Stimulated activated CD8-positive, alpha-beta memory T cell treated with anti-CD3 and anti-CD28 coated beads, Interleukin-15, amount 100 ng/mL, for 4 hours (primary cell): ENCODE measurements around the gene FBP1.

Experiments
- DNase-seq, 2 donors: peaks; one replicate each; pipeline ENCODE4 v3.0.0-alpha.2; 2020; ENCODE audit warnings: low read depth in 2 of 2

FBP1 gene

DNA sequence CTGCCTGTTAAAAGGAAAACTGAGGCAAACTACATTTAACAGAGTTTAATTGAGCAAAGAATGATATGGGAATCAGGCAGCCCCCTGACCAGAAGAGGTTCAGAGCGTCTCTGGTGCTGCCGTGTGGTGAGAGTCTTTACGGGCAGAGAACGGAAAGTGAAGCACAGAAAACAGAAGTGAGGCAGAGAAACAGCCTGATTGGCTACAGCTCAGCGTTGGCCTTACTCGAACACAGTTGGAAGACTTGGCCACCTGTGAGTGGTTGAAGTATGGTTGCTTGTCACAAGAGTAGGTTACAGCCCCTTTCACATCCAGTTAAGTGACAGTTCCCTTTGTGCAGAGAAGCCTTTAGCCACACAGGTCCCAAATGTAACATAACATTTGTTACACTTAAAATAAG, 16.9 kb upstream of the FBP1 start:
- no peak for DNase-seq

- no peak for DNase-seq
Observed at GRCh38 chr9:94655739-94656138, 16.4 kb upstream of the FBP1 start.

DNA sequence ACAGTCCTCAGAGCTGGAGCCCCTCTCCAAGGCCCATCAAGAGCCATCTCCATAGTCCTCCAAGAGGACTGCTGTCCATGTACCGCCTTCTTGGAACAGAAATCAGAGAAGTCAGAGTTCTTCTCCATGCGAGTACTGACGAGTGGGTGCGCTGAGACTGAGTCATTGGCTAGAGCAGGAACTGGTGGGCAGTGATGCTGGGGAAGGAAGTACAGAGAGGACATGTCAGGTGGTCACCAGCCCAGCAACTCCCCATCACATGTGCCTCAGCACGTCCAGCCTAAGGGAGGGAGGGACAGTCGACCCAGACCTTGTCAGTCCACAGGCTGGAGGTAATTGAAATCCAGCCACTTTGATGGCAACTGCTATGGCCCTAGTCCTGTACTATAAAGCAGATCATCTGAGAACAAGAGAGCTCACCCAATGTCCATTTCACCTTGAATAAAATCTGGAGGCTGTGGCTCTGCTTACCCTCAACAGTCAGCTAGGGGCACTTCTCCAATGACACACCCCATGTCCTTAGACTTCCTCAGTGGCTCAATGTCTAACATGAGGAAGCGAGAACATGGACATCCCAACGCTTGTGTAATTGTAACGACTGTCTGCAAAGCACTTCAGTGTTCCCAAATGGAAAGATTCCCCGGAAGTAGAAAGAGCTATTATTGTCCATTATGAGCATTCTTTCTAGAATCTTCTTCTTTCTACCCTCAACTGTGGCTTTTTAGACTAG, 15.0 kb upstream of the FBP1 start:
- no peak for DNase-seq

DNA sequence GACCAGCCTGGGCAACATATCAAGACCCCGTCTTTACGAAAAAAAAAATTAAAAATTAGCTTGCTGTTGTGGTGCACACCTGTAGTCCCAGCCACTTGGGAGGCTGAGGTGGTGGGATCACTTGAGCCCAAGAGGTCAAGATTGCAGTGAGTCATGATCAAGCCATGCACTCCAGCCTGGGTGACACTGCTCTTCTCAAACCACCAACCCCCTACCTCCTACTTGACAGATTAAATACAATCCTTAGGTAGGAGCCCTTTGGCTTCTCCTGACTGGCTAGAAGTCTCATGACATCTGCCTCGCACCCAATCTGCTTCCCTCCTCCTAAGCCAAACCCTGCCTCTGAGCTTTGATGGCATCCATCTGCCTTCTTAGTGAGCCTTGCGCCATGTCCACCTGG, 11.6 kb upstream of the FBP1 start:
- no peak for DNase-seq

- no peak for DNase-seq
Observed at GRCh38 chr9:94649100-94649819, 9.9 kb upstream of the FBP1 start.

- no peak for DNase-seq
Observed at GRCh38 chr9:94648185-94648584, 8.9 kb upstream of the FBP1 start.

- DNase-seq = no peak
Observed at GRCh38 chr9:94645901-94646300, 6.6 kb upstream of the FBP1 start.

DNA sequence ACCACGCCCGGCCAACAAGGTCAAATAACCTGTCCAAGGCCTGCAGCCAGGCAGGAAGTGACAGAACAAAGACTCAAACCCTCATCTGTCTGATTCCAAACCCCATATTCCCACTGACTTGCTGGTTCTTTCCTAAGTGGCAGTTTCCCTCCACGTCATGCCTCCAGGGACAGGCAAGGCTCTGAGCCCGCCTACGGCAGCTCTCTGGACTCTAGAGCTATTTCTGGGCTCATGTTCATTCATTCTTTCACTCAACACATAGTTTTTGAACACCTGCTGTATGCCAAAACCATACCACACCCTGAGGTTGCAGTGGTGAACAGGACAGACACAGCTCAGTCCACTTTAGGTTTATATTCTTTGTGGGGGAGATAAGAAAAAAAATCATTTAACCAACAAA, 5.2 kb upstream of the FBP1 start:
- DNase-seq = no peak

DNA sequence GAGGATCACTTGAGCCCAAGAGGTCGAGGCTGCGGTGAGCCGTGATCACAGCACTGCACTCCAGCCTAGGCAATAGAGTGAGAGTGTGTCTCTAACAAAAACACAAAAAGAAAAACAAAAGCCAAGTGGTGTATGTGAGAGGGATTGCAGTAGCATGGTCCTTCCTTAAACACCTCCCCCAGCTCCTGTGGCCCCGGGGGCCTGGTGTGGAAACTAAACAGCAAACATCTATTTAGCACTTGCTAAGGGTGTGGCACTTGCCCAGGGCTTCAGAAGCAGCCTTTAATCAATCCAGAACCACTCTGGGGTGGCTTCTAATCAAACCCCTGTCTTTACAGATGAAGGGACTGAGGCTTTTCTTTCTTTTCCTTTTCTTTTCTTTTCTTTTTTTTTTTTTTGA, 4.4 kb upstream of the FBP1 start:
- DNase-seq = no peak

GRCh38 chr9:94643176-94643575, 3.9 kb upstream of the FBP1 start:
- no peak for DNase-seq

GRCh38 chr9:94642501-94642900, 3.2 kb upstream of the FBP1 start:
- DNase-seq = no peak

DNA sequence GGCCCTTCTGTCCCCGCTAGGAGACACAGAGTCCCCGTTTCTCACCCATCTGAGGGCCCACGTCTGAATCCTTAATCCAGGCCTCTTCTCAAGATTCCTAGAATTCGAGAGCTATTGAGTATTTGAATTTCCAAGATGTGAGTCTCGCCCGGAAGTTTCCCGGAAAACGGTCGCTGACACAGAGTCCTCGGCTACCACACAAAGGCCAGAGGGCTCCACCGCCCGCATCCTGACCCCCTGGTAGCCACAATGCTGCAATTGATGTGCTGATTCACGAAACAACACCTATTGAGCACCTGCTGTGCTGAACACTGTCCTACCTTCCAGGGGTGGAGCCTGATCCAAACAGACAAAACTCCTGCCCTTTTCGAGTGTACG, 670 bp upstream of the FBP1 start:
- DNase-seq = no peak

DNA sequence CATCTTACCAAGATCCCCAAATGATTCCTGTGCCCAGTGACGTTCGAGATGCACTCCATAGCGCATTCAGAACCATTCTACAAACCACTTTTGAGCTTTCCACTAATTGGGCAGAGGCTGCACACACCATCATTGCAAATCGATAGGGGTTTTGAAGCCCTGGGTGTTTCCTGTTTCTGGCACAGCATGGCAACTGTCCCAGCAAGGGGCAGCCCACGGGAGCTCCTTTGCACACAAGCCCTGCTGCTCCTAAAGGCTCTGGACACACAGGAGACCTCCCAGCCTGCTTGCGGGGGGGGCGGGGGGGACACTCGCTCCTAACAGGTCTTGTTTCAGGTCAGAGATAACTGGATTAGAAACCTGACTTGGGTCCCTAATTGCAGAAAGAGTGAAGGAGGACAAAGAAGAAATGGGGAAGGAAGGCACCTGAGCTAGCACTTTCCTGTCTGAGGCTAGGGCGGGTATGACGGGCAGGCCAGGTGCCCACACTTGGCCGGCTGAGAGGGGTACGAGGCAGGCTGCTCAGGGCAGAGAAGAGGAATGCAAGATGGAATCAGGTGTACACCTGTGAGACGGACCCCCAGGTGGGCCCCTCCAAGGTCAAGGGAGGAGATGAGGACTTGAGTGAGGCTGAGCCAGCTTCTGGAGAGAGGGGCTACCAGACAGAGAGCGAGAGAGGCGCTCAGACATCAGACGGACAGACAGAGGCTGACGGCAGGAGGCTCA, 820 bp downstream of the FBP1 start:
- DNase-seq = no peak

GRCh38 chr9:94632737-94633136, 6.6 kb downstream of the FBP1 start:
- DNase-seq = no peak

DNA sequence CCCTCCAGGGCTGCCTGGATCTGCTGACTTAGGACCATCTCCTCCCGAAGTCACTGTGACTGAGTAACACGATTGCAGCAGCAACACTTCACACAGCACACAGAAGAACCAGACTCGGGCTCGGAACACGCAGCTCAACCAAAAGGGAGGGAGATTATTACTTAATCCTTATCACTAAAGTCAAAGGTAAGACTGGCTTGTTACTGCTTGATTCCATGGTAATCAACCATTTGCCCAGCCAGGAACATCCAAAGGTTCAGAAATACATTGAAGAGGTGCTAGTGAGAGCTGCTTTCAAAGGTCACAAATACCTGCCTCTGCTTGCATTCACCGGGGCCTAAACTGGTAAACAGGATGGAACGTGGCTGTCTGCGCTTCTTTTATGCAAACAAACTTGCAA, 7.7 kb downstream of the FBP1 start:
- DNase-seq = no peak

DNA sequence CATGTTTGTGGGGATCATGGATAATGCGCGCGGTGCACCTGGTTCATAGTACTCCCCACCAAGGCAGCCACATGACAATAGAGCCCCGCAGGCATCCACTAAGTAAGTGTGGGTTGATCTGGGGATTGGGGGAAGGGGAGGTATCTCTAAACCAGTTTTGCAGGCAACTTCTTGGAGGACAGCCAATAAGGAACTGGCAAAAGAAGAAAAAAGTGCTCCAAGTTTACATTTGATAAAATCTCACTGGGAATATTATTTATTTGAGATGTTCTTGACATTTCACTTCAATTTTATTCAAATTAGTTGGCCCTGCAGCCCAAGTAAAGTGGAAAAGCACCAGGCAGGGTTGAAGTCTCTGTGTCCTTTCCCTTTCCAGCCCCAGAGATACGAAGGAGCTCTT, 8.5 kb downstream of the FBP1 start:
- no peak for DNase-seq

GRCh38 chr9:94630281-94630680, 9.0 kb downstream of the FBP1 start:
- DNase-seq = no peak

DNA sequence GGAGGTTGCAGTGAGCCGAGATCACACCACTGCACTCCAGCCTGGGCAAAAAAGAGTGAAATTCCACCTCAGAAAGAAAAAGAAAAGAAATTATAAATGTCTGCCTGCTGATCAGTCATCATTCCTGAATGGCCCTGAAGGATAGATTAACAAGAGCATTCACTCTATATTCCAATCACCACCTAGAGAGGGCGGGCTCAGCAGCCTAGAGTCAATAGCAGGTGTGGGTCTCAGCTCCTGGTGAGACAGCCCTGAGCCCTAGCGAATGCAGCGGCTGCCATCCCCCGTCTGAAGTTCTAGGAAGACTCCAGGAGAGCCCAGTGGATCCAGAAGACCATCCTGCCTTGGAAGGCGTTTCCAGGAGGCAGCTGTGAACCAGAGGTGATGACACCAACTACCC, 12.0 kb downstream of the FBP1 start:
- no peak for DNase-seq

GRCh38 chr9:94625835-94626234, 13.5 kb downstream of the FBP1 start:
- no peak for DNase-seq

GRCh38 chr9:94624629-94625028, 14.7 kb downstream of the FBP1 start:
- DNase-seq = no peak

GRCh38 chr9:94623253-94623652, 16.1 kb downstream of the FBP1 start:
- no peak for DNase-seq

GRCh38 chr9:94622087-94622800, 17.1 kb downstream of the FBP1 start:
- no peak for DNase-seq
